ENCODE data around the gene DAP.
"Not testable (repeated sequence)": the region's sequence is repeated elsewhere in the genome, so short reads cannot be mapped to it uniquely, and the experiment has no call there.

DAP gene

DNA sequence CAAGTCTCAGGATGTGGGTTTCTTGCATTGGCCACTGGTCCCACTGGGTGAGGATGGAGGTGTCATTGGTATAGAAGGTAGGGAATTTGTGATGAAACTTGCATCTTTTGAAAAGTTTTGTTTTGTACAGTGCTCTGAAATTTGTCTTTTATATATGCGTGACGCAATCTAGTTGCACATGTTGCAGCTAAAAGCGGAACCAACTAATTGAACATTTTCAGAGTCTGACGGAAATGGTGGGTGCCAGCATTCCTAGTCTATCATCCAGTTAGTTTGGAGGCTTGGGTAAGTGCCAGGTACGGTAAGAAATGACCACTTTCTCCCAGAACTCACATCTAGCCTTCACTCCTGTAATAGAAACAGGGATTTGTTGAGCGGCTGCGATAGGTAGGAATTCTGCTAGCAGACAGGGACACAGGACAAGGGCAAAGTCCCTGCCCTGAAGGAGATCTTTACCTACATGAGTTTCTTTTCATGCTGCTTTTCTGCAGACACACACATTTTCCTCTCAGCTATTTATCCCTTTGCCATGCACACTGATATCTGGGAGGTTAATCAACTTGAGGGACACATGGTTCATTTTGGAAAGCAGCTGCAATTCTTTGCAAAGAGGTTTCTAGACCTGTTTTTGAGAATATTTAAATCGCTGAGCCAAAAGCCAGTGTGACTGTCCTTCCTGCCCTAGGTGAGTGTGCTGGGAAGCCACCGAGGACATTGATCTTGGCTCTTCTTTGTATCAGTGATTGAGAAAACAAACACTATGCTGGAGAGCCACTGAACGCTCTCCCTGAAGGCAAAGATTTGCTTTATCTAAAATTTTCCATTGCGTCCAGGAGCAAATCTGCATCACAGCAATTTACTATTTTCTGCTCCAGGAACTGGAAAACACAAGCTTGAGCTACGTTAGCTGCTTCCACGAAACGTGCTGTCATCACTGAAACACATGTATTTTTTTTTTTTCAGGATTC lies 89.7 kb downstream of the DAP start:
- no peak overlapping the region for H3K4me2 ChIP-seq
- peaks cover 0 to 6% (median 0%) of the 10 kb centered on the region in 10 experiments; a peak in 4 of 20 replicates for H3K4me1 ChIP-seq
- peaks cover 0 to 2% (median 0%) of the 10 kb centered on the region in 11 experiments; a peak in 1 of 22 replicates for H3K36me3 ChIP-seq
- TF ChIP-seq Cebpa-rat (IDR thresholded peaks at IDR 0.05) = peak in 2 of 11 experiments; percentile 52 to 70; a peak in 2 of 22 replicates
- H3K27ac ChIP-seq = no peak overlapping the region
- no peaks in the 10 kb centered on the region for H3K27me3 ChIP-seq
- H3K9me3 ChIP-seq (replicated peaks in 1 of 11) = peaks cover 0 to 9% (median 0%) of the 10 kb centered on the region in 11 experiments; a peak in 2 of 22 replicates
- H4K20me1 ChIP-seq = peaks cover 0 to 23% (median 0%) of the 10 kb centered on the region in 11 experiments; a peak in 2 of 22 replicates
- no peak overlapping the region for H3K4me3 ChIP-seq
- no peak overlapping the region for H3K9ac ChIP-seq

DNA sequence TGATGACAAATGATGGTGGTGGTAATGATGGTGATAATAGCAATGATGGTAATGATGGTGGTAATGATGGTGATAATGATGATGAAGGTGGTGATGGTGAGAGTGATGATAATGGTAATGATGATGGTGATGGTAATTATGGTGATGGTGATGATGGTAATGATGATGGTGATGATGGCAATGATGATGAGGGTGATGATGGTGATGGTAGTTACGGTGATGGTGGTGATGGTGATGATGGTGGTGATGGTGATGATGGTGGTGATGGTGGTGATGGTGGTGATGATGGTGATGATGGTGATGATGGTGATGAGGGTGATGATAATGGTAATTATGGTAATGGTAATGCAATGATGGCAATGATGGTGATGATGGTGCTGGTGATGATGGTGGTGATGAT lies 91.1 kb downstream of the DAP start:
- TF ChIP-seq Cebpa-rat (IDR thresholded peaks at IDR 0.05) = no peak
- no peak overlapping the region for H3K27ac ChIP-seq
- H3K36me3 ChIP-seq = no peaks in the 10 kb centered on the region
- peaks cover 0 to 9% (median 0%) of the 10 kb centered on the region in 11 experiments; a peak in 2 of 22 replicates for H3K9me3 ChIP-seq (replicated peaks in 1 of 11)
- no peak overlapping the region for H3K4me2 ChIP-seq
- peaks cover 0 to 10% (median 0%) of the 10 kb centered on the region in 11 experiments; a peak in 2 of 22 replicates for H4K20me1 ChIP-seq
- H3K4me3 ChIP-seq = no peak overlapping the region
- H3K4me1 ChIP-seq = peaks cover 0 to 6% (median 0%) of the 10 kb centered on the region in 10 experiments; a peak in 4 of 20 replicates
- no peak overlapping the region for H3K9ac ChIP-seq
- no peaks in the 10 kb centered on the region for H3K27me3 ChIP-seq

DNA sequence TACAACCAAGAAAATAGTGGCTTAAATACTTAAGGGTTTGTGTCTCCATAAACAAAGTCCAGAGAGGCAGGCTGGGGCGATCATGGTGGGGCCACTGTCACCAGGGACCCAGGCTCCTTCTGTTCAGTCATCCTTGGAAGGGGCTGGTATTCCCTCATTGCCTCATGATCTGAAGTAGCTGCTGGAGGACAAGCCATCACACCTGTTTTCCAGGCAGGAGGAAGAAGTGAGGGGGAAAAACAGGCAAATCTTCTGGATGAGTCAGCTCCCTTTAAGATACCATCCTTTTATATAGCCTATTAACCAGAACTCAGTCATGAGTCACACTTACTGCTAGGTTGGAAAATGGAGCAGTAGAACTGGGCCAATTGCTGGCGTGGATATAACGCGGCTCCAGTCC lies 92.3 kb downstream of the DAP start:
- Histone ChIP-seq H3K4me1 (peaks cover 0 to 6% (median 0%) of the 10 kb centered on the region in 10 experiments; a peak in 4 of 20 replicates), H3K27ac (no peak overlapping the region), H3K36me3 (no peaks in the 10 kb centered on the region), H3K4me3 (no peak overlapping the region), H3K27me3 (no peaks in the 10 kb centered on the region), H3K9ac (no peak overlapping the region), H3K9me3 (replicated peaks in 1 of 11) (peaks cover 0 to 9% (median 0%) of the 10 kb centered on the region in 11 experiments; a peak in 2 of 22 replicates), H3K4me2 (no peak overlapping the region), H4K20me1 (no peaks in the 10 kb centered on the region)
- TF ChIP-seq Cebpa-rat (IDR thresholded peaks at IDR 0.05) = no peak

DNA sequence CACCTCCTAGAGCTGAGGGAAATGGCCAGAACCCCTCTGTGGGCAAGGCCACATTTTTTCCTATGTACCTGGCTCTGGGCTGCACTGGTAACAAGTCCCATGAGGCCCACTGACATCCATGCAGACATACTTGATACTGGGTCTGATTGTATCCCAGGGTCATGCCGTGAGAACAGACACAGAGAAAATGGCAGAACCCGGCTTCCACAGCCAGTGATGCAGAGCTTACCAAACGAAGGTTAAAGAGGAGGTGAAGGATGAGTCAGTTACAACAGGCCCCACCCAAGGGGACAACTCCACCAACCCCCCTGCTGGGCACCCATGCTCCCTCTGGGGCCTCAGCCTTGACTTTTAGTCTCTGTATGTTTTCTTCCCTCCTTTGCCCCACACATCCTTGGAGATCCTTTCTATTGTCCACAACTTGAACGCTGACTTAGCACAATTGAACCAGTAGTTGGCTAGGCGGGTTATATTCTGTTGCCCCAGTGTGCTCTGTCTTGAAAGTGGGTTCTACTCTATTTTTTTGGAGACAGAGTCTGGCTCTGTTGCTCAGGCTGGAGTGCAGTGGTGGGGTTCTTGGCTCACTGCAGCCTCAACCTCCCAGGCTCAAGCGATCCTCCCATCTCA lies 93.5 kb downstream of the DAP start:
- H3K27me3 ChIP-seq = no peaks in the 10 kb centered on the region
- H3K9me3 ChIP-seq (replicated peaks in 1 of 11) = peaks cover 0 to 9% (median 0%) of the 10 kb centered on the region in 11 experiments; a peak in 2 of 22 replicates
- no peaks in the 10 kb centered on the region for H3K36me3 ChIP-seq
- no peaks in the 10 kb centered on the region for H4K20me1 ChIP-seq
- H3K27ac ChIP-seq = no peak overlapping the region
- H3K9ac ChIP-seq = no peak overlapping the region
- H3K4me1 ChIP-seq = peaks cover 0 to 6% (median 0%) of the 10 kb centered on the region in 10 experiments; a peak in 6 of 20 replicates
- H3K4me3 ChIP-seq = no peak overlapping the region
- TF ChIP-seq Cebpa-rat (IDR thresholded peaks at IDR 0.05) = no peak
- H3K4me2 ChIP-seq = no peak overlapping the region

DNA sequence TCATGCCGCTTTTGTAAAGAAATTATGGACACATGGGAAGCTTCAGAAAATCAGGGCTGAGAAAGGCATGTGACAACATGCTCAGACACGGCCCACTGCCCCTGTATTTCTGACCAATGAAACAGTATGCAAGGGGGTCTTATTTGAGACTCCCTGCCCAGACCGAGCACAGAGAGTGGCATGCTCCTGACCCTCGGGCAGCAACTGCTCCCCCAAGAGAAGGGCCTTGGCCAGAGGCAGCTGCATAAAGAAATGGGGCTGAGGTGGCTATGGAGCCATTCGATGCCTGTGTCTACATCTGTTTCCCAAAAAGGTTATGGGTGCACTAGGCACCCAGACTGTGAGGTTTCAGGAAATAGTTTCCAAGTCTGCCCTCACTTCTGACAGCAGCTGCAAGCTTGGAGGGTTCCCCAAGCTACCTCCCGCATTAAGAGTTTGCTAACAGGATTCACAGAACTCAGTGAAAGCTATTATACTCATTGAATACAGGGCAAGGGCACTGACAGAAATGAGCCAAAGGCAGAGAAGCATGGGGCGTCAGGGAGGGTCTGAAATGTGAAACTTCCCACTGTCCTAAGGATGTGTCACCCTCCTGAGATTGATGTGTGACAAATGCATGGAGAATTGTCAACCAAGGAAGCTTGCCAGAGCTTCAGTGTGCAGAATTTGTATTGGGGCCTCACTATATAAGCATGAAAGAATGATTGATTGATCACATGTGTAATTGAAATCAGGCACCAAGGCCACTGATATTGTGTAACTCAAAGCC lies 94.3 kb downstream of the DAP start:
- H3K27ac ChIP-seq = no peak overlapping the region
- H3K27me3 ChIP-seq = no peaks in the 10 kb centered on the region
- no peaks in the 10 kb centered on the region for H4K20me1 ChIP-seq
- H3K36me3 ChIP-seq = no peaks in the 10 kb centered on the region
- no peak overlapping the region for H3K9ac ChIP-seq
- H3K4me1 ChIP-seq = peaks cover 0 to 6% (median 0%) of the 10 kb centered on the region in 10 experiments; a peak in 6 of 20 replicates
- no peak for TF ChIP-seq Cebpa-rat (IDR thresholded peaks at IDR 0.05)
- no peak overlapping the region for H3K4me3 ChIP-seq
- peaks cover 0 to 9% (median 0%) of the 10 kb centered on the region in 11 experiments; a peak in 2 of 22 replicates for H3K9me3 ChIP-seq (replicated peaks in 1 of 11)
- H3K4me2 ChIP-seq = no peak overlapping the region

DNA sequence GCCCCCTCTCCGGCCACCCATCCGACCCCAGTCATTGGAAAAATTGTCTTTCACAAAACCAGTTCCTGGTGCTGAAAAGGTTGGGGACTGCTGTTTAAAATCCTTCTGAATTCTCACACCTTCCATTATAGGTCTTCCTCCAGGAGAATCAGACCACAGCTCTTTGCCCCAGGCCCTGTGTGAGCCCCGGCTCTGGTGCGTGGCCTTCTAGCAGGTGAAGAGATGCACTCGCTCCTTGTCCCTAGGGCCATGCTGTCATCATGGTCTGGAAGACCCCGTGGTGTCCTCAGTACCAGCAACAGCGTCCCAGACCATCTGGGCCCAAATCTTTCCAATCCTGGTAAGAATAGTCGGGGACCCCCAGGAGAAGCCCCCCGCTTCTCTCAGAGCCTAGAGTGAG lies 95.2 kb downstream of the DAP start:
- Histone ChIP-seq H3K36me3 (no peaks in the 10 kb centered on the region), H3K4me1 (peaks cover 0 to 6% (median 0%) of the 10 kb centered on the region in 10 experiments; a peak in 6 of 20 replicates), H3K9ac (no peak overlapping the region), H3K9me3 (replicated peaks in 1 of 11) (peaks cover 0 to 9% (median 0%) of the 10 kb centered on the region in 11 experiments; a peak in 2 of 22 replicates), H4K20me1 (no peaks in the 10 kb centered on the region), H3K27me3 (no peaks in the 10 kb centered on the region), H3K4me2 (no peak overlapping the region), H3K27ac (no peak overlapping the region), H3K4me3 (no peak overlapping the region)
- TF ChIP-seq Cebpa-rat (IDR thresholded peaks at IDR 0.05) = no peak

DNA sequence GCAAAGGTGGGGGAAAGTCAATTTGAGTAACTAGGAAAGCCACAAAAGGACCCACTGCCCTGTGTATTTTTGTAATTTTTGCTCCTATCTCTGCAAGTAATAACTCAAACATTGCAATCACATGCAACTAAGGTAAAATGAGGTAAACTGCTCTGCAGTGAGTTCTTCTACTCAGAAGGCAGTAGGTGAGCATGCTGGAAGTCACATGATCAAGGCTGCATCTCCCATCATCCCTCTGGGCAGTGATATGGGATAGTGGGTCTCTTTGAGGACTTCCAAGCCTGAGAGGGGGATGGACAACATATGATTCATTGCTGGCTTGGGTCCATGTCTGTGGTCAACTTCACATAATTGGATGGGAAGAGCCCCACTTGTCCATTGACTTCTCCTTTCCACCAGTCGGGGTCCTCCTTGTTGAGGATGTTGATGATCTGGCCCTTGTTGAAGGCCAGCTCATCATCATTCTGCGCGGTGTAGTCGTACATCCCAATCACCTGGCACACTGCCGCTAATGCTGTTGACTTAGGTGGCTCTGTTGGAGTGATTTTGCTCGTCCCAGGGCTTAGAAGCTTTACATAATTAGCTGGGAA lies 96.8 kb downstream of the DAP start:
- H3K27me3 ChIP-seq; H3K36me3 ChIP-seq; H3K9ac ChIP-seq; H4K20me1 ChIP-seq; H3K9me3 ChIP-seq (replicated peaks in 1 of 11); H3K4me1 ChIP-seq; H3K27ac ChIP-seq; H3K4me2 ChIP-seq; H3K4me3 ChIP-seq: not testable (repeated sequence)

DNA sequence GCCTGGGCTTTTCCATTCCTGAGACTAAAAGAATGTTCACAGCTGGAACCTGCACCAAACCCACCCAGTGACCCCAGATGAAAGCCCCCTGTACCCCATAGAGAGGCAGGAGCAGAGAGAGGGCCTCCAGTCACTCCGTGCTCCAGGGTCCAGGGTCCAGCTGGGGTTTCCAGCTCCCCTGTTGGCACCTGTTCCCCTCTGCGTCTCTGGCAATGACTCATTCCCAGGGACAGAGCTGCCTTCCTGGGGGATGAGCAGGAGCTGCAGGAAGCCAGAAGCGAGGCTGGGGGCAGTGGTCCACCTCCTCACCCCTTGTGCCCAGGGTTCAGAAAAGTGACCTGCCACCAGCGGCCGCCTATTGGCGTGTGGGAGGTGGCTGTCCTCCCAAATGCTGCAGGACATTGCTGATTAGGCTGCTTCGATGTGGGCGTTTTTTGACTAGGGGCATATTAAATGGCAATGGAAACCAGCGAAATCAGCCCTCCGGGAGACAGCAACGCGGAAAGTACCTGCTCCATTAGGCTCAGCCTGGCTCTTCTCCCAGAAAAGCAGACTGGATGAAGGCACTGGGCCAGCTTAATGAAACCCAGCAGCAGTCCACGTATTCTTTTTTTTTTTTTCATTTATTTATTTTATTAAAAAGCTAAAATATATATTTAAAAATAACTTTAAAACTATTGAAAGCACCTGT lies 97.4 kb downstream of the DAP start:
- TF ChIP-seq Cebpa-rat (IDR thresholded peaks at IDR 0.05) = no peak
- Histone ChIP-seq H3K27ac (no peak overlapping the region), H3K4me2 (no peak overlapping the region), H3K9me3 (replicated peaks in 1 of 11) (peaks cover 0 to 2% (median 0%) of the 10 kb centered on the region in 11 experiments; a peak in 1 of 22 replicates), H3K9ac (no peak overlapping the region), H3K4me3 (no peak overlapping the region), H3K36me3 (no peaks in the 10 kb centered on the region), H3K27me3 (no peaks in the 10 kb centered on the region), H4K20me1 (no peaks in the 10 kb centered on the region), H3K4me1 (peaks cover 0 to 6% (median 0%) of the 10 kb centered on the region in 10 experiments; a peak in 3 of 20 replicates)

Measured in BLaER1 treated with 17β-estradiol and CSF1 and Interleukin-3, amounts not matched to agents 10 nM and 100 nM (cell line).